Endodermal cell (in vitro differentiated cells): ENCODE results near the gene KCNMA1. TPM values are rescaled to one million over a fixed set of nuclear protein-coding genes. Genes with fewer than 3 reads are reported as not detected.

Source experiments
- DNase-seq: peaks from one replicate; pipeline ENCODE4 v3.0.0-alpha.2; 2017
- H3K27ac ChIP-seq: 2 replicates; pipeline ENCODE4 v1.5.1; 2013; ENCODE audit warnings: mild to moderate bottlenecking, low read depth, low read length, moderate library complexity
- H3K27me3 ChIP-seq: 2 replicates; pipeline ENCODE4 v1.6.1; 2013; ENCODE audit warnings: mild to moderate bottlenecking, low read length, moderate library complexity; ENCODE audit not compliant: insufficient read depth, control insufficient read depth, poor library complexity, severe bottlenecking
- H3K36me3 ChIP-seq: 2 replicates; pipeline ENCODE4 v1.7.0; 2013; ENCODE audit warnings: mild to moderate bottlenecking, low read length, moderate library complexity; ENCODE audit not compliant: control insufficient read depth, insufficient read depth
- H3K4me1 ChIP-seq: one replicate; pipeline ENCODE4 v1.7.0; 2013; ENCODE audit warnings: low read length; ENCODE audit not compliant: control insufficient read depth, insufficient read depth
- H3K4me3 ChIP-seq: 2 replicates; pipeline ENCODE4 v1.5.1; 2013; ENCODE audit warnings: mild to moderate bottlenecking, low read length, moderate library complexity
- H3K9ac ChIP-seq: 2 replicates; pipeline ENCODE4 v1.6.1; 2013; ENCODE audit warnings: mild to moderate bottlenecking, low read length, moderate library complexity; ENCODE audit not compliant: poor library complexity, severe bottlenecking; ENCODE audit errors: extremely low read depth
- H3K9me3 ChIP-seq: 2 replicates; pipeline ENCODE4 v1.6.1; 2013; ENCODE audit warnings: mild to moderate bottlenecking, low read length, moderate library complexity; ENCODE audit not compliant: control insufficient read depth
- H3K27ac Mint-ChIP-seq: 2 replicates; pipeline ENCODE4 v1.8.0; 2020; ENCODE audit warnings: mixed read lengths
- H3K27me3 Mint-ChIP-seq: 2 replicates; pipeline ENCODE4 v1.8.0; 2021; ENCODE audit warnings: mild to moderate bottlenecking, mixed read lengths; ENCODE audit not compliant: insufficient read depth
- H3K36me3 Mint-ChIP-seq: 2 replicates; pipeline ENCODE4 v1.8.0; 2020; ENCODE audit warnings: low read depth, mixed read lengths
- H3K4me1 Mint-ChIP-seq: 2 replicates; pipeline ENCODE4 v1.8.0; 2020; ENCODE audit warnings: mixed read lengths
- H3K4me3 Mint-ChIP-seq: 2 replicates; pipeline ENCODE4 v1.8.0; 2020; ENCODE audit warnings: mild to moderate bottlenecking, moderate library complexity, mixed read lengths
- H3K9me3 Mint-ChIP-seq: 2 replicates; pipeline ENCODE4 v1.8.0; 2020; ENCODE audit warnings: mild to moderate bottlenecking, mixed read lengths
- CTCF ChIP-seq: fragments of 200-600 bp; sonication (generic); conservative IDR thresholded peaks from 2 replicates; pipeline ENCODE4 v1.5.0; 2021; ENCODE audit warnings: antibody characterized with exemption, mild to moderate bottlenecking
- WGBS, 2 experiments: methylation state at CpG; one replicate each; pipeline versions ENCODE4 v1.1.5 to v1.1.7; 2013; ENCODE audit warnings: missing lambda C conversion rate in 2 of 2, mixed read lengths in 1 of 2; ENCODE audit not compliant: insufficient coverage in 1 of 2, insufficient read length in 1 of 2; 5-methylcytosine and 5-hydroxymethylcytosine counted together
- total RNA-seq, 2 donors: library from RNA; stranded (reverse); fragmentation: NEBNext Ultra II Directional in 1 of 2; extraction: Animal tissue kit (Norgen Biotek cat#: 25700) in 1 of 2; gene quantifications; 2 replicates in 1 of 2; 3 replicates in 1 of 2; pipeline ENCODE4 v1.2.1, GENCODE V29; 2021

The KCNMA1 gene
- total RNA-seq, 2 donors from 2014 or later, result 0.55 to 1.3 TPM

GRCh38 chr10:77501152-77501845, 136.3 kb downstream of the KCNMA1 start:
- Histone ChIP-seq H3K36me3 (no peaks in the 10 kb centered on the region), H3K9me3 (no peaks in the 10 kb centered on the region), H3K4me3 (no peak overlapping the region), H3K27ac (no peak overlapping the region), H3K9ac (no peak overlapping the region), H3K4me1 (no peaks in the 10 kb centered on the region), H3K27me3 (peaks cover 8% of the 10 kb centered on the region)
- H3K4me3 Mint-ChIP-seq, result no peak overlapping the region
- no peak overlapping the region for H3K27ac Mint-ChIP-seq
- H3K9me3 Mint-ChIP-seq, result no peaks in the 10 kb centered on the region
- H3K27me3 Mint-ChIP-seq, result peaks cover 8% of the 10 kb centered on the region
- no peak for TF ChIP-seq CTCF
- H3K36me3 Mint-ChIP-seq, result no peaks in the 10 kb centered on the region
- 87 to 97% methylated on average over 5 to 7 of the region's 7 CpGs for WGBS, 2 experiments
- no peak for DNase-seq
- no peaks in the 10 kb centered on the region for H3K4me1 Mint-ChIP-seq

GRCh38 chr10:77500754-77501151, 136.9 kb downstream of the KCNMA1 start:
- H3K27me3 ChIP-seq, result peaks cover 3% of the 10 kb centered on the region
- no peaks in the 10 kb centered on the region for H3K9me3 ChIP-seq
- no peak overlapping the region for H3K27ac ChIP-seq
- no peak overlapping the region for H3K9ac ChIP-seq
- H3K36me3 Mint-ChIP-seq, result no peaks in the 10 kb centered on the region
- H3K9me3 Mint-ChIP-seq, result no peaks in the 10 kb centered on the region
- H3K4me1 ChIP-seq, result no peaks in the 10 kb centered on the region
- no peaks in the 10 kb centered on the region for H3K36me3 ChIP-seq
- H3K4me3 ChIP-seq, result no peak overlapping the region
- H3K4me1 Mint-ChIP-seq, result no peaks in the 10 kb centered on the region
- no peak overlapping the region for H3K4me3 Mint-ChIP-seq
- no peak for DNase-seq
- no peak for TF ChIP-seq CTCF
- H3K27ac Mint-ChIP-seq, result no peak overlapping the region
- peaks cover 3% of the 10 kb centered on the region for H3K27me3 Mint-ChIP-seq
- 93 to 100% methylated on average over 3 to 4 of the region's 4 CpGs for WGBS, 2 experiments

GRCh38 chr10:77498829-77499228, 138.8 kb downstream of the KCNMA1 start:
- WGBS, 2 experiments, result 84 to 87% methylated on average over 2 of the region's 2 CpGs
- DNase-seq, result no peak
- Mint-ChIP-seq H3K9me3 (no peaks in the 10 kb centered on the region), H3K27me3 (peaks cover 3% of the 10 kb centered on the region), H3K4me1 (no peaks in the 10 kb centered on the region), H3K4me3 (no peak overlapping the region), H3K36me3 (no peaks in the 10 kb centered on the region), H3K27ac (no peak overlapping the region)
- Histone ChIP-seq H3K36me3 (no peaks in the 10 kb centered on the region), H3K9ac (no peak overlapping the region), H3K9me3 (no peaks in the 10 kb centered on the region), H3K4me1 (no peaks in the 10 kb centered on the region), H3K27ac (no peak overlapping the region), H3K27me3 (no peaks in the 10 kb centered on the region), H3K4me3 (no peak overlapping the region)
- TF ChIP-seq CTCF, result no peak
